Fibroblast of peridontal ligament (primary cell): Measurements from ENCODE around the gene TEX35.
"Not testable (repeated sequence)": the region's sequence is repeated elsewhere in the genome, so short reads cannot be mapped to it uniquely, and the experiment has no call there.

ENCODE experiments used
- DNase-seq: peaks from one replicate; pipeline ENCODE4 v3.0.0-alpha.2; 2010; ENCODE audit errors: extremely low read depth

The TEX35 gene

GRCh38 chr1:178495158-178495557 lies 17.8 kb upstream of the TEX35 start:
- DNase-seq = no peak

DNA sequence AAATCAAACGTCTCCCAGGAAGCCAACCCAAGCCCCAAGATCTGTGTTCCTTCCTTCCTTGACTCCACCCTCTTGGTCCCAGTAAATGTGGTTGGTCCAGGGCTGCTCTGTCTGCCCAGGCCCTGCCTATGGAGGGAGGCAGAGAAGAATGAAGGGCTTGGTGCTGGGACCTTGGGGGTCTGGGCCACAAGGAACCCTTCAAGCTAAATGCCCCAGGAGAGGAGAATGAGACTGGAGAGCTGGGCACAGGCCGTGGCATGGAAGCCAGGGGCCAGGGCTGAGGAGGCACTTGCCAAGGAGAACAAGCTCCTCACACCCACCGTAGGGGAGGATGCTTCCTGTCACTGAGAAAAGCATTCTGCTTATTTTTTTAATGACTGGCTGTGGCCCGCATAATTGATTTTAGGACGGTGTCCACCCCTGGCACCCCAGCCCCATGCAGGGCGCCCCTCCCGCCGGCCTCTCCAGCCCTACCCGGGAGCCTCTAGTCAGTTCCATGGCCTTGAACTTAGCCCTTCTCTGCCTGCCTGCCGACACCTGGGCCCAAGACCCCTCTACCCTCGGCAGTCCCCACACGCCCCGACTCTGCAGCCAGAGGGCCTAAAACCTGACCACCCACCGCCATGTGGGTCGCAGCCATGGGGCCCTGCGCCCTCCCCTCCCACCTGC lies 17.0 kb upstream of the TEX35 start:
- DNase-seq = no peak

GRCh38 chr1:178496410-178497135 lies 16.3 kb upstream of the TEX35 start, which contains the start of gene CLEC20A:
TSS of gene CLEC20A (minus strand) at chr1:178496964. CDS start at chr1:178496939, 25 bp downstream.
- DNase-seq = no peak

DNA sequence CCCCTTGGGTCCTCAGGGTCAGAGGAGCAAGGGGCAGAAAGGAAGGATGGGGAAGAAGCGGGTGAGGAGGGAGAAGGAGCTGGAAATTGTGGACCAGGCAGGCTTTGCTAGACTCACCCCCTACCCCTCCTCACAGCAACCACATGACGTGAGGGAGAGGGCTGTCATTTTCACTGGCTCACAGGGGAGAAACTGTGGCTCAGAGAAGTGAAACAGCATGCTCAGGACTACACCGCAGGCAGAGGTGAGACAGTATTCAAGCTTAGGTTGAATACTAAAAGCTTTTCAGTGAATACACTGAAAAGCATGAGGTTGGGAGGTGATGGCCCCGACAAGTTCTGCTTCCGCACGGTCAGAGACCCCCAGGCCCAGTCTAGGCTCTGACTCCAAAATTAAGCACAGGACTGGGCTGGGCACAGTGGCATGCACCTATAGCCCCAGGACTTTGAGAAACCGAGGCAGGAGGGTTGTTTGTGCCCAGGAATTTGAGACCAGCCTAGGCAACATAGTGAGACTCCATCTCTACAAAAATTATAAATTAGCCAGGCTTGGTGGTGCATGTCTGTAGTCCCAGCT lies 14.9 kb upstream of the TEX35 start:
- no peak for DNase-seq

DNA sequence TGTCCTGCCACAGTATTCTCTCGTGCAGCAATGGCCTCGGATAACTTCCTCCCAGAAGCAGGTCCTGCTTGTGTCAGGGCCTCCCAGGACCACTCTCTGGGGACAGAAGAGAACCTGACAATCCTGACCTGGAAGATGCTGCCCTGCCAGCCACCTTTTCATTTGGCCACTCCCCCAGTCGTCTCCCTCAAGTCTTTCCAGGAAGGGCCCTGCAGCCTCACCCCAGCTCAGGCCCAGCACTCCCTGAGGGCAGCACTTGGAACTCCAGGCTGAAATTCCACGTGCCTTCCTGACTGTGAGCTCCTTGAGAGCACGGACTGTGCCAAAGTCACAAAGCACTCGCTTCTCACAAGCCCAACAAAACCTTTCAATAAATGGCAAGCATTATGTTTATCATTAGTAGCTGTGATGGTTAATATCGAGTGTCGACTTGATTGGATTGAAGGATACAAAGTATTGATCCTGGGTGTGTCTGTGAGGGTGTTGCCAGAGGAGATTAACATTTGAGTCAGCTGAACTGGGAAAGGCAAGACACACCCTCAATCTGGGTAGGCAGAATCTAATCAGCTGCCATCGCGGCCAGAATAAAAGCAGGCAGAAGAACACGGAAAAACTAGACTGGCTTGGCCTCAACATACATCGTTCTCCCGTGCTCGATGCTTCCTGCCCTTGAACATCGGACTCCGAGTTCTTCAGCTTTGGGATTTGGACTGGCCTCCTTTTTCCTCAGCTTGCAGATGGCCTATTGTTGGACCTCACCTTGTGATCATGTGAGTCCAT lies 13.8 kb upstream of the TEX35 start:
- DNase-seq = no peak

GRCh38 chr1:178500091-178500770 lies 12.7 kb upstream of the TEX35 start:
- no peak for DNase-seq

DNA sequence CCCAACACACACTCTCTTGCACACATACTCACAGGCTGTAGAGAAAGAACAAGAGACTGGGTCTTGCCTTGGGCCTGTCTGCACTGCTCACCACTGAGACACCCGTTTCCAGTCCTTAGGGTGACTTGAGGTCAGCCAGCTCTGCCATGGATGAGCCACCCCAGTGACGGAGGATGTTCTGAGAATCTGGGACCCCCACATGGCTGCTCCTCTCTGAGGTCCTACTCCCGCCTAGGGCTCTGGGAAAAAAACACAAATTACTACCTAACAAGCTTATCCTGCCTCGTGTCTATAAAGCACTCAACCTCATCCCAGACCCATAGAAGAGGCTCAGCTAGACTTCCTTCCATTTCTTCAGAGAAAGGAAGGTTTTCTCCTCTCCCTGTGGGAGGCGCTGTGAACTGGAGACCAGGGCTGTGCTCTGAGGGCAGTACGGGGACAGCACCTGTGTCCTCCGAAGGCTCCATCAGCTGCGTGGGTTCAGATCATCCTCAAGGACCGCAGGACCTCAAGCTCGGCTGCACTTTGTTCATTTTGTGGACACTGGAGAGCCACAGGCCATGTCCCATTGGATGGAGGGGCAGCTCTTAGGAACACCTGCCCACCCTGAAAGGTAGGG lies 11.9 kb upstream of the TEX35 start:
- DNase-seq = no peak

- peak; percentile 71 for DNase-seq
These were observed 11.1 kb upstream of the TEX35 start for GRCh38 chr1:178501705-178502329.

- DNase-seq = no peak
These were observed 10.6 kb upstream of the TEX35 start for GRCh38 chr1:178502330-178502714.

- DNase-seq = no peak
These were observed 10.1 kb upstream of the TEX35 start for GRCh38 chr1:178502856-178503255.

- not testable (repeated sequence) for DNase-seq
These were observed 9.6 kb upstream of the TEX35 start for GRCh38 chr1:178503316-178503715.

DNA sequence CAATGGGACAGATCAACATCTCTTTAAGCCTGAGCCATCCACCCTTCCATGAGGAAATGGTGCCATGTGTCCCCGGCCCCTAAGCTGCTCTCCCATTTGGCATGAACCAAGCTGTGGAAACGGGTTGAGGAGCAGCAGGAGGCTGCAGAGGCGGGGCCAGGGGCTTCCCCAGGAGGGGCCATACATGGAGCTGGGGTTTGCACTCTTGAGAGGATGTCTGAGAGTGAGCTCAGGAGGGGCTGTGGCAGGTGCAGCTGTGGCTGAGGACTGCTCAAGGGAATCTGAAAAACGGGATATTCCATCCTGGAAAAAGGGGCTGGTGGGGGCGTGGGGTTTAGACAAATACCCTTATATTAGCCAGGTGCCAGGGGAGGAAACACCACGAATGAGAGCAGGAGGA lies 9.1 kb upstream of the TEX35 start:
- no peak for DNase-seq

- no peak for DNase-seq
These were observed 8.6 kb upstream of the TEX35 start for GRCh38 chr1:178504286-178504685.

DNA sequence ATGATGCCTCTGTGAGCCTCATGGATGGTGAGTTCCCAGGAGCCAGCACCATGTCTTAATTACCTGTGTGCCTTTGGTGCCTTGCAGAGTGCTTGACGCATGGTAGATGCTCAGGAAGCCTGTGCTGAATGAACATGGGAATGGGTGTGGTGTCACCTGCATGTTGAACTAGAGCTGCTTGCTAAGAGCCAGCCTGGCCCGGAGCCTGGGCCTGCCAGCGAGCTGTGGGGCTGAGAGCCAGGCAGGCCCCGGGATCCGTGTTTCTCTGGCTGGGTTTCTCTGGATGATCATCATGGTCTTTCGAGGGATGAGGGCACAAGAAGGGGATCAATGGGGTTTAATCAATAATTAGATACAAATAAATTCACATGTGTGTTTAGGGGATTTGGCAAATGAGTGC lies 6.7 kb upstream of the TEX35 start:
- no peak for DNase-seq

- no peak for DNase-seq
These were observed 6.2 kb upstream of the TEX35 start for GRCh38 chr1:178506669-178507068.

DNA sequence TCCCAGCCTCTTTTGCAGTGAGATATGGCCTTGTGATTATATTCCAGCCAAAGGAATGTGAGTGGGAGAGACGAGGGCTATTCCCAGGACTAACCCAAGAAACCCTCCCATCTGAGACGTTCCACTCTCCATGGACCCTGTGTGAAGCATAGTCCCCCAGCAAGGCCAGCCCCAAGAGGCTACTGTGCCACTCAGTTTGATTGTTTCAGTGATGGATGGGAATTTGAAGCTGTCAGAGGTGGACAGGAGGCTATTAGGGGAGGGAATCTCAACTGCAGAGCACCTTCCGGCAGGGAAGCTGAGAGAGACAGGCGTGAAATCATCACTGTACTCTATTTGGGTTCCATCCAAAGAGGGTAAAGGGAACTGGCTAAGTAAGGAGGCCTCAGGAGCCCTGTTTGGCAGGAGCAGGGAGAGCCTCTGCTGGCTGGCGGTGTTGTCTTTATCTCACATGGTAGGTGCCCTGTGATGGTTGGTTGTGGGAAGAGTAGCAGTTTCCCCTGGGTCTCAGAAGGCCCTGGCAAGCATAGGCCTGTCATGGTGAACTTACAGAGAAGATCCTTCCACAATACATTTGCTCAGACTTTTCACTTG lies 3.4 kb upstream of the TEX35 start:
- DNase-seq = no peak

- DNase-seq = no peak
These were observed 2.8 kb upstream of the TEX35 start for GRCh38 chr1:178510155-178510554.

DNA sequence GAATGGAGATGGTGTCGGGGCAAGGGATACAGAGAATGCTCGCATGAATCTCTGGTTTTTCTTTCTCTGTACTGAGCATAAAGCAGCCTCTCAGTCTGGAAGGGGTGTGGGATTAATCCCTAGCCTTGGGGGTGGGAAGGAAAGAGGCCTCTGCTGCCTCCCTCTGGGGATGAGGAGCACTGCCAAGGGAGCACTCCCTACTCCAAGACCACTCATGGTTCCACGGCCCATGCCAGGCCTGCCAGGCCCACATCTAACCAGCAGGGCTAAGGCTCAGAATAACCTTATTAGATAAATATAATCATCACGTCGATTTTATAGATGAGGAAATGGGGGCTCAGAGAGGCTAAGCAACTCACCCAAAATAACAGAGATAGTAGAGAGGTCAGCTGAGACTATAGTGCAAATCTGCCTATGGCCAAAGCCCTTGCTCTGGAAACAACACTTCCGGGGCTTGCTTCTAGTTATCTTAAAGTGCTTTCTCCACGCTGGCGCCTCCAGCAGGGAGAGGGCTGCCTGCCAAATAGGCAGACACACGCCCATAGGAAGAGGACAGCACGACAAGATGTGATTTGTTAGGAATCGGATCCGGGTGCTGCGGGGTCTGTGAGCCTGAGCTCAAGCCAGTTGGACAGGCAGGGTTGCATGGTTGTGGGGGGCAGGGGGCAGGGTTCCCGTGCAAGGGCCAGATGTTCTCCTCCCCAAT lies 522 bp downstream of the TEX35 start:
- peak; percentile 32 for DNase-seq

DNA sequence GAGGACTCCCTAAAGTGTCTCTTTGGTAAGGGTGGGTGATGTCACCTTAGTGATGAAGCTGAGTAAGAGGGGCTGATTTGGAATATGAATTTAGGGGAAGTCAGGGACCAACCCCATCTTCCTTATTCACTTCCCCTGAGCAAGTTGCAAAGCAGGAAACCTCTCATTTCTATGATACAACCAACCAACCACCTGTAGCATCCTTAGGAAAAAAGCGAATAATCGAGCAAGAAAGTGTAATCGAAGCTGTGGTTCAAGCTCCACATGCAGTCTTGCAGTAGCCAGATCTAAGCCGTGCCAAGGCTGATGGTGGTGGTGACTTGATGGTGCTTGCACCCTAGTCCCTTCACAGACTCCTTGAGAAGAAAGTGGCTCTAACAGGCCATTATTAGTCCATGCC lies 3.2 kb downstream of the TEX35 start:
- DNase-seq = no peak

DNA sequence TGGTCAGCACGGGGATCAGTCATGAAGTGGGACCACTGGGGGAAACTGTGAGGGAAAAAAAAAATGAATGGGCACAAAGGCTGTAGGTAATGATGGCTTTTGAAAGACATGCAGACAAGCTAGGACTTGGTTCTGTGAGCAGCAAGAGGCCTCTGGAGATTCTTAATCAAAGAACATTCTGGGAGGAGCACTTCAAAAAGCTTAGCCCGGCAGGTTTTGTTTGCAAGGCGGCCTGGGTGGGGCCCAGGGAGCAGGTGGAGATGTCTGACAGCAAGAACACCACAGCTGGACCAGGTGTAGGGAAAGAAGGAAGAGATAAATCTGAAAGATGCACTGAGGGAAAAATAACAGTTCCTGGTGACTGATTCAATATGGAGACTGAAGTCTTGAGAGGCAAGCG lies 6.0 kb downstream of the TEX35 start:
- no peak for DNase-seq
